HUES6 (cell line): ENCODE data around the gene ZNF432.
A peak's percentile ranks its signal among the peaks of the same experiment; 100 is the strongest.
"Not testable (repeated sequence)": the region's sequence is repeated elsewhere in the genome, so short reads cannot be mapped to it uniquely, and the experiment has no call there.

ENCODE experiments used
- H3K27ac ChIP-seq: 2 replicates; pipeline ENCODE4 v1.7.0; 2013; ENCODE audit warnings: low read depth, mild to moderate bottlenecking, low read length, inconsistent platforms
- H3K27me3 ChIP-seq: 2 replicates; pipeline ENCODE4 v1.6.1; 2013; ENCODE audit warnings: low read length; ENCODE audit not compliant: control insufficient read depth, insufficient read depth
- H3K36me3 ChIP-seq: 2 replicates; pipeline ENCODE4 v1.6.1; 2013; ENCODE audit warnings: low read length; ENCODE audit not compliant: control insufficient read depth, insufficient read depth
- H3K4me1 ChIP-seq: 2 replicates; pipeline ENCODE4 v1.6.1; 2013; ENCODE audit warnings: low read length; ENCODE audit not compliant: control insufficient read depth, insufficient read depth
- H3K4me3 ChIP-seq: 2 replicates; pipeline ENCODE4 v1.5.1; 2013; ENCODE audit warnings: low read depth, low read length
- H3K9ac ChIP-seq: one replicate; pipeline ENCODE4 v1.6.1; 2013; ENCODE audit warnings: mild to moderate bottlenecking, low read length
- H3K9me3 ChIP-seq: 2 replicates; pipeline ENCODE4 v1.6.1; 2013; ENCODE audit warnings: low read depth, low read length; ENCODE audit not compliant: control insufficient read depth, insufficient read depth

ZNF432 gene

GRCh38 chr19:52051736-52052135 is 3.1 kb upstream of the ZNF432 start:
- not testable (repeated sequence) for H3K9ac ChIP-seq, H3K4me3 ChIP-seq, H3K4me1 ChIP-seq, H3K27me3 ChIP-seq, H3K9me3 ChIP-seq, H3K27ac ChIP-seq, H3K36me3 ChIP-seq

- Histone ChIP-seq H3K9me3 (peaks cover 47% of the 10 kb centered on the region), H3K9ac (no peak overlapping the region), H3K27ac (no peak overlapping the region), H3K4me1 (no peaks in the 10 kb centered on the region), H3K36me3 (peaks cover 72% of the 10 kb centered on the region), H3K27me3 (no peaks in the 10 kb centered on the region), H3K4me3 (no peak overlapping the region)
Observed at GRCh38 chr19:52039169-52039568, 9.5 kb downstream of the ZNF432 start.

GRCh38 chr19:52034051-52034728 is 14.4 kb downstream of the ZNF432 start:
- H3K4me1 ChIP-seq, result no peaks in the 10 kb centered on the region
- no peak overlapping the region for H3K9ac ChIP-seq
- no peak overlapping the region for H3K4me3 ChIP-seq
- H3K36me3 ChIP-seq, result peaks cover 63% of the 10 kb centered on the region
- peaks cover 70% of the 10 kb centered on the region for H3K9me3 ChIP-seq
- no peaks in the 10 kb centered on the region for H3K27me3 ChIP-seq
- H3K27ac ChIP-seq, result no peak overlapping the region

- no peaks in the 10 kb centered on the region for H3K4me1 ChIP-seq
- peaks cover 30% of the 10 kb centered on the region for H3K9me3 ChIP-seq
- peak overlapping the region; percentile 68 for H3K27ac ChIP-seq
- peak overlapping the region; percentile 93 for H3K4me3 ChIP-seq
- no peaks in the 10 kb centered on the region for H3K27me3 ChIP-seq
- peaks cover 37% of the 10 kb centered on the region for H3K36me3 ChIP-seq
- peak overlapping the region; percentile 92 for H3K9ac ChIP-seq
Observed at GRCh38 chr19:52028780-52029123, 19.9 kb downstream of the ZNF432 start.

GRCh38 chr19:52028027-52028779 is 20.4 kb downstream of the ZNF432 start, which contains the start of gene ZNF614:
Gene ZNF614, minus strand, starts transcription at chr19:52028379. Its CDS starts 2,634 bp downstream, at chr19:52025745.
- Histone ChIP-seq H3K36me3 (peaks cover 37% of the 10 kb centered on the region), H3K27me3 (no peaks in the 10 kb centered on the region), H3K9me3 (peaks cover 30% of the 10 kb centered on the region), H3K9ac (peak within 1 kb of the TSS; percentile 92), H3K27ac (peak within 1 kb of the TSS; percentile 68), H3K4me1 (no peaks in the 10 kb centered on the region), H3K4me3 (peak within 1 kb of the TSS; percentile 93)

- H3K36me3 ChIP-seq, result peaks cover 46% of the 10 kb centered on the region
- H3K4me1 ChIP-seq, H3K27me3 ChIP-seq, H3K27ac ChIP-seq, H3K9ac ChIP-seq: not testable (repeated sequence)
- H3K9me3 ChIP-seq, result peaks cover 25% of the 10 kb centered on the region
- H3K4me3 ChIP-seq, result 0 out of 2 replicates have a peak overlapping the region, but pooled peaks have one; percentile 93
Observed at GRCh38 chr19:52026255-52026990, 22.2 kb downstream of the ZNF432 start.

- not testable (repeated sequence) for H3K27ac ChIP-seq, H3K4me3 ChIP-seq, H3K9ac ChIP-seq, H3K27me3 ChIP-seq, H3K4me1 ChIP-seq
- Histone ChIP-seq H3K36me3 (peaks cover 65% of the 10 kb centered on the region), H3K9me3 (peaks cover 23% of the 10 kb centered on the region)
Observed at GRCh38 chr19:52024478-52024877, 24.2 kb downstream of the ZNF432 start.

GRCh38 chr19:52022193-52022592 is 26.4 kb downstream of the ZNF432 start:
- H3K4me3 ChIP-seq, result no peak overlapping the region
- H3K27me3 ChIP-seq, result no peaks in the 10 kb centered on the region
- no peak overlapping the region for H3K27ac ChIP-seq
- H3K9ac ChIP-seq, result no peak overlapping the region
- peaks cover 25% of the 10 kb centered on the region for H3K9me3 ChIP-seq
- no peaks in the 10 kb centered on the region for H3K4me1 ChIP-seq
- peaks cover 88% of the 10 kb centered on the region for H3K36me3 ChIP-seq

- Histone ChIP-seq H3K9me3 (peaks cover 35% of the 10 kb centered on the region), H3K4me3 (no peak overlapping the region), H3K27me3 (no peaks in the 10 kb centered on the region), H3K4me1 (no peaks in the 10 kb centered on the region), H3K27ac (no peak overlapping the region), H3K9ac (no peak overlapping the region), H3K36me3 (peaks cover 97% of the 10 kb centered on the region)
Observed at GRCh38 chr19:52020506-52020905, 28.1 kb downstream of the ZNF432 start.

- Histone ChIP-seq H3K4me3 (no peak overlapping the region), H3K27me3 (no peaks in the 10 kb centered on the region), H3K27ac (no peak overlapping the region), H3K36me3 (peaks cover 29% of the 10 kb centered on the region), H3K9ac (no peak overlapping the region), H3K4me1 (0 out of 2 replicates have a peak, but pooled peaks cover 2% of the 10 kb centered on the region), H3K9me3 (peaks cover 5% of the 10 kb centered on the region; the same call in 1 of the 2 replicates)
Observed at GRCh38 chr19:52010674-52011073, 38.0 kb downstream of the ZNF432 start.
